ENCODE data around the gene FEM1B.
A peak's percentile ranks its signal among the peaks of the same experiment; 100 is the strongest.

FEM1B gene

GRCh38 chr15:68285259-68285980 lies 7.9 kb downstream of the FEM1B start:
- no peak for DNase-seq (ENCODE audit: low spot score)

GRCh38 chr15:68286256-68286655 lies 8.7 kb downstream of the FEM1B start:
- no peak for DNase-seq (ENCODE audit: low spot score)

DNA sequence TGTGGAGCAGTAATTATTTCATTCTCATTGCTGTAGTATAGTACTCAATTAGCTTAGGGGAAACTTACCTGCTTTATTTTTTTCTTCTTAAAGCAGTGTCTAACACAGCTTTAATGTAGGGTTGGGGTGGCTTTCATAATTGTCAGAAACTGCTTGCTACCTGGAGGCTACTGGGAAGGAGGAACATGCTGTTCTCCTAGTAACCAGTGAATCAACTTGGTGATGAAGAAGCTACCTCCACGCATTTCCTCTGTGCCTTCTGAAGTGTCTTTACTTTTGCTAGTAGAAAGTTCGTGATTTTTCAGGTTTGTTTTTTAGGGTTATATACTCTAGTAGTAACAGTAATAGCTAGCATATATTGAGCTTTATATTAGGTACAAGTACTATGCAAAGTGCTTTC lies 11.5 kb downstream of the FEM1B start:
- no peak for DNase-seq (ENCODE audit: low spot score)

DNA sequence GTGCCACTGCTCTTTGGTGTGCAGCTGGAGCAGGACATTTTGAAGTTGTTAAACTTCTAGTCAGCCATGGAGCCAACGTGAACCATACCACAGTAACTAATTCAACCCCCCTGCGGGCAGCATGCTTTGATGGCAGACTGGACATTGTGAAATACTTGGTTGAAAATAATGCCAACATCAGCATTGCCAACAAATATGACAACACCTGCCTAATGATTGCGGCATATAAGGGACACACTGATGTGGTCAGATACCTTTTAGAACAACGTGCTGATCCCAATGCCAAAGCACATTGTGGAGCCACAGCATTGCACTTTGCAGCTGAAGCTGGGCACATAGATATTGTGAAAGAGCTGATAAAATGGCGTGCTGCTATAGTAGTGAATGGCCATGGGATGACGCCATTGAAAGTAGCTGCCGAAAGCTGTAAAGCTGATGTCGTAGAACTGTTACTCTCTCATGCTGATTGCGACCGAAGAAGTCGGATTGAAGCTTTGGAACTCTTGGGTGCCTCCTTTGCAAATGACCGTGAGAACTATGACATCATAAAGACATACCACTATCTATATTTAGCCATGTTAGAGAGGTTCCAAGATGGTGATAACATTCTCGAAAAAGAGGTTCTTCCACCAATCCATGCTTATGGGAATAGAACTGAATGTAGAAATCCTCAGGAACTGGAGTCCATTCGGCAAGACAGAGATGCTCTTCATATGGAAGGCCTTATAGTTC lies 12.2 kb downstream of the FEM1B start:
- DNase-seq (ENCODE audit: low spot score) = no peak

DNA sequence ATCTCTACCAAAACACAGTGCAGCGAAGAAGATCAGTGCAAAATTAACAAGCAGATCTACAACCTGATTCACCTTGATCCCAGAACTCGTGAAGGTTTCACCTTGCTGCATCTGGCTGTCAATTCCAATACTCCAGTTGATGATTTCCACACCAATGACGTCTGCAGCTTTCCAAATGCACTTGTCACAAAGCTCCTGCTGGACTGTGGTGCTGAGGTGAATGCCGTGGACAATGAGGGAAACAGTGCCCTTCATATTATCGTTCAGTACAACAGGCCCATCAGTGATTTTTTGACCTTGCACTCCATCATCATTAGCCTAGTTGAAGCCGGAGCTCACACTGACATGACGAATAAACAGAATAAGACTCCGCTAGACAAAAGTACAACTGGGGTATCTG lies 13.2 kb downstream of the FEM1B start:
- no peak for DNase-seq (ENCODE audit: low spot score)

GRCh38 chr15:68292157-68292781 lies 14.7 kb downstream of the FEM1B start:
- no peak for DNase-seq (ENCODE audit: low spot score)

DNA sequence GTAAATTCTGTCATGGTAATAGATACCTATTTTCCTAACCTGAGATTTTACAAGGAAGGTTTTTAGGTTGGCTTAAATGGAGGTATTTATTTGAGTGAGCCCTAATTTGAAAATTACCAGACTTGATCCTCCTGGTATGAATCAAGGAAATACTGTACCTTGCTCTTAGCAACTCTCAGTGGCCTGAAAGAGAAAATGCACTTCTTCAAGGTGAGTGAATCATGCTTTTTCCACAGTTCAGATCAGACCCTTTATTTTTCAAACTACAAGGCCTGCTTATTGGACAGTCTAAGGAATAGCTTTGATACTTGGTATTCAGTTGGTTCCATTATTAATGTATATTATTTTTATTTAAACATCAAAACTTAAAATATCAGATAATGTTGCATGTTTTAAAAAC lies 15.4 kb downstream of the FEM1B start:
- no peak for DNase-seq (ENCODE audit: low spot score)

GRCh38 chr15:68295014-68295805 lies 17.7 kb downstream of the FEM1B start:
- DNase-seq (ENCODE audit: low spot score) = no peak

DNA sequence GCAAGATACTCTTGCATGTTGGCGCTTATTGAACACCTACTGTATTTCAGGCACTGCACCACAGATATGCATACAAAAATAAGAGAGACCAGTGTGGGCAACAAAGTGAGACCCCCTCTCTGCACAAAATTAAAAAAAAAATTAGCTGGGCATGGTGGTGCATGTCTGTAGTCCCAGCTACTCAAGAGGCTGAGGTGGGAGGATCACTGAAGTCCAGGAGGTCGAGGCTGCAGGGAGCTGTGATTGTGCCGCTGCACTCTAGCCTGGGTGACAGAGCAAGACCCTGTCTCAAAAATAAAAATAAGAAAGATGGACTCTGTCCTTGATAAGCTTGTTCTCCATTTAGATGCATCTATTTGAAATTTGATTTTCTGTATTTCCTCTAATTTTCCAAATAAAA lies 20.8 kb downstream of the FEM1B start:
- DNase-seq (ENCODE audit: low spot score) = no peak

DNA sequence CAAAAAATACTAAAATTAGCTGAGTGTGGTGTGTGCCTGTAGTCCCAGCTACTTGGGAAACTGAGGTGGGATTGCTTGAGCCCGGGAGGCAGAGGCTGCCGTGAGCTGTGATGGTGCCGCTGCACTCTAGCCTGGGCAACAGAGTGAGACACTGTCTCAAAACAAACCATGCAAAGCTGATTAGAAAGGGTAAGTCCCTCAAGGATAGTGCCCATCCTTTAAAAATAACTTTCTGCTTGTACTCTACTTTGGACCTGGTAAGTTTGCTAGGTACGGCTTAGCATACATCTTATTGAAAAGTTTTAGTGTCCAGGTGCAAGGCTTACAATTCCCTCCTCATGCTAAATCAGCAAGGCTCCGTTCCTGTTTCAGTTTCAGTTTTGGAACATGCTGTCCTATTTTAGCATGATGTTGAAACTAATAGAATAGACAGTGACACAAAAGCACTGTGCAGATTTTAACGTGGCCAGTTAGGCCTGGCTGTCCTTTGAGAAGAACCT lies 21.4 kb downstream of the FEM1B start:
- DNase-seq (ENCODE audit: low spot score) = peak; percentile 43

DNA sequence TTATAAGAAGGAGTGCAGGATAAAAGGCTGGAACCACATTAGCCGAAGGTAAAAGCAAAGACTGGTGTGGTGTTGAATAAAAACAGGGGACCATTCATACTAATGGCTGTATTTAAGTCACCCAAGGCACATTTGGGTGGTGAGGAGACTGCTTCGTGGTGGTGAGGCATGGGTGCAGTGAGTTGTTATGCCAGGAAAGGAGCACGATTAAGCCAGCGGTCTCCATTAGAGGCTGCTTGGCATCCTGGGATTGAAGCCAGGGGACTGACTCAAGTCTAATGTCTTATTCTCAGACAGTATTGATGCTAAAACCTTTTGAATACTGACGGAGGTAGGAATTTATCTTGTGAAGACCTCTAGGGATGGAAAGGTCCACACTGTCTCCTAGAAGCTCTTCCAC lies 21.9 kb downstream of the FEM1B start:
- DNase-seq (ENCODE audit: low spot score) = no peak

- no peak for DNase-seq (ENCODE audit: low spot score)
Observed at GRCh38 chr15:68300115-68300940, 22.8 kb downstream of the FEM1B start.

DNA sequence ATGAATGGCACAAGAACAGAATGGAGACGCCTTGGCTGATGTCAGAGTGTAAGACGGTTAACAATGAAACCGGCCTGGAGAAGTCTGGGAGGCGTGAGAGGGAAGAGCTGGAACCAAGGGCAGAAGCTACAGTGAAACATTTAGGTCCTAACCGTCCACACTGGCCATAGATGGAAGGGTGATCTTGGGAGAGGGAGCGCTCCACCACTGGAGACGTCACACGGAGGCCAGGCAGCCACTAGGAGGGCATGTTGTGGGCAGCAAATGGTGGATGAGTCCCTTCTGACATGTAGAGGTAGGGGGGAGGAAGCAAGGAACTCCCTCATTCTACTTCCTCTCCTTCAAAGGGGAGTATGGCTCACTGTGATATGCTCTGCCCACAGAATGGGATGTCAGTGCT lies 23.8 kb downstream of the FEM1B start:
- DNase-seq (ENCODE audit: low spot score) = no peak

DNA sequence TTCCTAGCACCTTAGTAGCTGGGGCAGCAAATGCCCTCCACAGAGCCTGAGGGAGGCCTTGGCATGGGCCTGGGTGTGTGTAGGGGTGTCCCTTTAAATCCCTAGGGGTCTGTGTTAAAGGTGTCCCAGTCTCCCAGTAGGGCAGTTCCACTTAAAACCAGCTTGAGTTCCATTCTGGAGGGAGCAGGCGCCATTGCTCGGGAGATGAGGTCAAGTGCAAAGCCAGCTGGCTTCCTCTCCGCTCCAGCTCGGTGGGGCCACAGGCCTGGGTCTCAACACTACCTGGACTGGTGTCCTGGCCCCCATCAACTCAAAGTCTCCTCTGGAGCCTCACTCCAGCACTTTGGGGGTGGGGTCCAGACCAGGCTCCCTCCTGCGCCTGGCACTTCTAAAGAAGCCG lies 25.2 kb downstream of the FEM1B start:
- no peak for DNase-seq (ENCODE audit: low spot score)

DNA sequence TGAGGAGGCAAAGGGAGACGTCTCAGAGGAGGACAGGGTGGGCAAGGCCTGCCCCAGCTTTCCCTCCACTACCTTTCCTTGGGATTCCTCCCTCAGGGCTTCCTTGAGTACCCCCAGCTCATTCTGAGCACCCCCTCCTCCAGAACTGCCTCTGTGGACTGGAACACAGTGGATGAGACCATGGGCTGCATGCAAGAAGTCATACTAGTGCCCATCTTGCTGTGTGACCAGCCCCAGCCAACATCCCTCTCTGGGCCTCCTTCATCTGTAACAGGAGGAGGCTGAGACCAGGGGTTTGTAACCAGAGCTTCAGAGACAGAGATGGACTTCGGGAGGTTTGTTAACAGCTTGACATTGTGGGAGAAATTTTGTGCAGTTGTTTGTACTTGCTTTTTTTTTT lies 25.6 kb downstream of the FEM1B start:
- no peak for DNase-seq (ENCODE audit: low spot score)

GRCh38 chr15:68303560-68304436 lies 26.3 kb downstream of the FEM1B start:
- DNase-seq (ENCODE audit: low spot score) = no peak

GRCh38 chr15:68304589-68305337 lies 27.2 kb downstream of the FEM1B start:
- no peak for DNase-seq (ENCODE audit: low spot score)

GRCh38 chr15:68305420-68305871 lies 27.9 kb downstream of the FEM1B start:
- DNase-seq (ENCODE audit: low spot score) = no peak

DNA sequence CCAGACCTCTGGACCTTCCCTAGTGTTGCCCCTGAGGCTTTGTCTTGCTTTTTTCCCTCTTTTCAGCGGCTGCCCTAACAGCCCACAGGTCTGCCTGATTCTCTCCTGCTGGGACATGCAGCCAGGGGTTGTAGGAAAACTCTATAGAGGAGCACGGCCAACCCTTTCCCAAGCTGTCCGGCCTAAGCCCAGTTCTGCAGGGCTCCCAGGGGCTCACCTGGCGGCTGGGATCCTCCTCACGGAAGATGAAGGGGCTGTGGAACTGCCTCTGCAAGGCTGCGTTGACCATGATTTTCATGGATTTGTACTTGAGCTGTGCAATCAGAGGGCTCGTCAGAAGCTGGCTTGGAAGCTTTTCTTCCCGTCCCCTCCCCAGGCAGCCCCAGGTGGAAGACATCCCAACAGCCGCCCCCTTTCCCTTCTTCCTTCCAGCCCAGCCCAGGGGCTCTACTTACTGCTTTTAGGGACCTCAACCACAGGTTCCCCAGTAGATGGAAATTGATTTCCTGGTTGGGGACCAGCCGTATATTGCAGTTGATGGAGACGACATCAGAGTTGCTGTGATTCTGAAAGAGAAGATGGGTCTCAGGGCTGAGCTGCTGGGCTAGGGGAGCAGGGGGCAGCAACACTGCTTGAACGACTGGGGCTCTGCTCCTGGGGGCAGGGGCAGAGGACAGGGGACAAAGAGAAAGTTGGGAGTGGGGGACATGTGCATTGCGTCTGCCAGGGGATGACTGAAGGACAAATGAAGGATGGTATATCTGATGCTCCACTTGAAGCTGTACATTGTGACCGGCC lies 29.8 kb downstream of the FEM1B start:
- no peak for DNase-seq (ENCODE audit: low spot score)
